GM18505 (cell line): ENCODE results near the gene NCOA7.

Source experiments
- ATAC-seq: cut with Tn5 transposase; IDR thresholded peaks from one replicate; pipeline ENCODE4 v1.9.1; 2021; ENCODE audit not compliant: unreplicated experiment
- POLR2A ChIP-seq: IDR thresholded peaks from 4 replicates; pipeline ENCODE4 v1.6.1; 2011; ENCODE audit warnings: borderline replicate concordance; ENCODE audit not compliant: insufficient read depth, insufficient read length; ENCODE audit errors: extremely low read depth

Gene NCOA7

GRCh38 chr6:125819535-125820326 is 29.0 kb downstream of the NCOA7 start:
- no peak for TF ChIP-seq POLR2A
- no peak for ATAC-seq

DNA sequence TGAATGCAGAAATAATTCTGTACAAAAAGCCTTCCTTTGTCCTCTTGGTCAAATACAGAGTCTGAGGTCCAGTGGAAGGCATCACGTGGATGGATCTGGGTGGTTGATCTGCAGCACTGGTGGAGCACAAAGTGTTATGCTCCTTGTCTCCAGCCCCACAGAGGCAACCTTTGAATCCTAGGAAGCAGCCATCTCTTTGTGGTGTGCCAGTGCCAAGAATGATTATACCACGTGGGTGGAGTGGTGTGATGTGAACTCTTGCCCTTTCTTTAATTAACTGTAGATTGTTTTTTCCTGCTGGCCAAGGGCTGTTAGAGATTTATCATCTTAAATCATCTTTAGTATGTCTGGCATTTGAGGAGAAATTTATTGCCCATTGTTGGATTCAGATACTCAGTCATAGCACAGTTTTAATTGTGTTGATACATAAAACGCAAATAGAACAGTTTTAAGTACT is 31.1 kb downstream of the NCOA7 start:
- ATAC-seq = no peak
- no peak for TF ChIP-seq POLR2A

DNA sequence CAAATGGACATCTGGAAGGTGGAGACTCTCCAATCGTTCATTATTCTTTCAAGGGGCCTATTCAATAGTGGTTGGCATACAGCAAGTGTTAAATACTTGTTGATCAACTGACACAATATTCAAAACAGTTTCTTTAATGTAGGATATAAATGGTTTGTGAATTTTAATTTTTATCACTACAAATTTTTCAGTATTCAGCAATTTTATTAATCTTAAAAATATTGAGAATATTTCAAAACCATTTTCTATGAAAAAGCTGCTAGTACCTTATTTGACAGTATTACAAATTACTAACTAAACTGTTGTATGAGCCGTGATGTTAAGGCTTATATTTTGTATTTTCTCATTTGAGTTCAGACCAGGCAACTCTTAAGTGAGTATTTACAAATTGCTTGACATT is 32.4 kb downstream of the NCOA7 start:
- TF ChIP-seq POLR2A = no peak
- no peak for ATAC-seq

GRCh38 chr6:125824946-125825771 is 34.4 kb downstream of the NCOA7 start:
- no peak for ATAC-seq
- no peak for TF ChIP-seq POLR2A

- no peak for ATAC-seq
- TF ChIP-seq POLR2A = no peak
Observed at GRCh38 chr6:125826695-125827463, 36.1 kb downstream of the NCOA7 start.

DNA sequence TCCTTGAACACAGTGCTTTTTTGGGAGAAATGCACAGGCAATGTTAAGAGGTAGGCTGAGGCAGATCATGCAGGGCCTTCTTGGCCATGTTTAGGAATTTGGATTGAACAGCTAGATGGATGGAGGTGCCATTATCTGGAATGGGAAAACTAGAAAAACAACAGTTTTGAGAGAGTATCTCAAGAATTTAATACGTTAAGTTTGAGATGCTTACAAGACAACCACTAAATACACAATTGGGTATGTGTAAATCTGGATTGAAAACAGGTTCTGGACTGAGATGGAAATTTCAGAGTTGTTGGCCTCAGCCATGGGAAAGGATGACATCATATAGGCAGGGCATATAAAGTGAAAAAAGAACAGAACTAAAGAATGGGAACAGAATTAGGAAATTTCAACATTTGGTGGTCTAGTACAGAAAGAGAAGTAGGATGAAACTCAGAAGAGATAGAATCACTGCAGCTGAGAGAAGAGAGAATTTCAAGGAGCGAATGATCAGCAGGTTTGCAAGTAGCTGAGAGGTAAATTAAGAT is 37.1 kb downstream of the NCOA7 start:
- ATAC-seq = no peak
- TF ChIP-seq POLR2A = no peak

DNA sequence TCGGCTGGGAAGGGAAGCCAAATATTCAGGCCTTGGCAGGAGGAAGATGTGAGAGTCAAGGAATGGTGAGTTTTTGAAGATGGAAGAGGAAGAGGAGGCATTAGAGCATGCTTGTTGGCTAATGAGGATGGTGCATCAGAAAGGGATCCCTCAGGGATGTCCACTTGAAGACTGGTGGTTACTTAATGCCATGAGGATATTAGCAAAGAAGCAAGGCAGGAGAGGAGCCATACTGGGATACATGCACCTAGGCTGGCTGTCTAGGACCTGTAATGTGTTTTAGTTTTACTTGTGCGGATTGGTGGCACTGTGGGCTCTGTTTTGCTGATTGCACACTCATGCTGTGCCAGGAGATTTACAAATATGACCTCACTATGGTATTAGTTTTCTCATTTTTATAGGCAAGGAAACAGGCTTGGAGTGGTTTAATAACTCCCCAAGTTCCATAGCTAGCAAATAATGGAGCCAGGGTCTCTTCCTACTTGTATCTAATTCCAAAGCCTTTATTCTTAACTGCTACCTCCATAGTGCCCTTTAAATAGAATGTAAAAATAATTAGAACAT is 37.8 kb downstream of the NCOA7 start:
- no peak for ATAC-seq

DNA sequence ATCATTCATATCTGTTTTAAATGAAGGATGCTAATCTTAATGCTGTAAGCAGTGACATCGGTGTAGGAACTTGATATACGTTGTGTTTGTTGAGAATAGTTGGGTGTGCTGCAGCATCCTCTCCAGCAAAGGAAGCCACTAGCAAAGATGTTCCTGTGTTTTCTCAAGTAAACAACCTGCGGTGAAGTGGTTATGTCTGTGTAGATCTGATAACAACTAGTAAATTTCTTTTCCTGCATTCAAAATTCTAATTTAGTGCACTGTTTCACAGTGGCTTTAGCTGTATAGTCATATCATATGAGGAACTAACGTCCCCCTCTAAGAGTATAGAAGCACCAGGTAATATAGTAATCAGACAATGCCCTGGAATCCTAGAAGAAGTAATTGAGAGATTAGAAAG is 38.7 kb downstream of the NCOA7 start:
- no peak for TF ChIP-seq POLR2A
- peak; percentile 63 for ATAC-seq

More for the DNA sequence above, 37.8 kb downstream of the NCOA7 start:
- TF ChIP-seq POLR2A = no peak

GRCh38 chr6:125831659-125832058 is 40.9 kb downstream of the NCOA7 start:
- ATAC-seq = no peak
- no peak for TF ChIP-seq POLR2A

- ATAC-seq = no peak
- TF ChIP-seq POLR2A = no peak
Observed at GRCh38 chr6:125832391-125833117, 41.8 kb downstream of the NCOA7 start.

GRCh38 chr6:125834348-125834747 is 43.6 kb downstream of the NCOA7 start:
- TF ChIP-seq POLR2A = no peak
- ATAC-seq = peak; percentile 49

- TF ChIP-seq POLR2A = no peak
- ATAC-seq = no peak
Observed at GRCh38 chr6:125835221-125835744, 44.5 kb downstream of the NCOA7 start.
